C4-2B (cell line): ENCODE measurements around the gene CEP85L.

Experiments used
- H3K27ac ChIP-seq: fragments of 450-650 bp; 2 replicates; pipeline ENCODE4 v1.5.1; 2017
- ZFX ChIP-seq: fragments of 450-650 bp; IDR thresholded peaks from 2 replicates; pipeline ENCODE4 v1.6.1; 2017
- TF ChIP-seq, protein P1 (sequence below): fragments of 450-650 bp; conservative IDR thresholded peaks from 2 replicates; pipeline ENCODE4 v1.5.1; 2017; ENCODE audit warnings: mild to moderate bottlenecking

Gene CEP85L

DNA sequence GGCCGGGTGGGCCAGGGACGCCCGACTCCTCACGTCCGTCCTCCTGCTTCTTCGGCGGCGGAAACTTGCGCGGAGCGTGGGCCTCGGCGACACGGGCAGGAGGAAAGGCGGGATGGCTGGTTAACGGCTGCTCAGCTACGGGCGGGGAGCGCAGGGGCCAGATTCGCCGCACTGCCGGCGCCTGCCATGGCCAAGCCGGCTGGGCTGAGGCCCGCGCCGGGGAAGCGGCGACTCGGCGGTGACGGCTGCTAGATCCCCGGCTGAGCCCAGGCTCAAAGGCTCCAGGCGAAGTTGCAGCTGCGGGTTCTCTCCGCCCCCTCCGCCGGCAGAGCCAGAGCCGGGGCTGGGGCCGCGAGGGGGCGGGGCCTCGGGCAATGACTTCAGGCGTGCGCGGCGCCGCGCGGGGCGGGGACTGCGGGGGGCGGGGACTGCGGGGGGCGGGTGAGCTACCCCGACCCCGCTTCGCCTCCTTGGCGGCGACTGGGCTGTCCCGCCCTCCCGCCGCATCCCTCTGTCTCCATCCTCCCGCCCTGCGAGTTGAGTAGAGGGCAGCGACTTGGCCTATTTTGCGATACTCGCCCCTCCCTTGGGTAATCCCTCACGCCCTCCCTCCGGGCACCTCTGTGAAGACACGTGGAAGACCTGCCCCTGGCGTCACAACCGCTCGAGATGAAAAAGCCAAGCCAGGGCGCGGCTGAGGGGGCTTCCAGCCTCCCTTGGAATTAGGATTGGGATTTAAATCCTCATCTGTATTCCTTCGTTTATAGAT lies at the start of gene CEP85L:
CEP85L (minus strand) TSS at position 310 of the 769 bp plus-strand sequence. CDS start 322 bp downstream, outside the sequence.
- TF ChIP-seq ZFX = peak; percentile 67; the same call in 1 of the 2 replicates
- TF ChIP-seq, protein P1, sequence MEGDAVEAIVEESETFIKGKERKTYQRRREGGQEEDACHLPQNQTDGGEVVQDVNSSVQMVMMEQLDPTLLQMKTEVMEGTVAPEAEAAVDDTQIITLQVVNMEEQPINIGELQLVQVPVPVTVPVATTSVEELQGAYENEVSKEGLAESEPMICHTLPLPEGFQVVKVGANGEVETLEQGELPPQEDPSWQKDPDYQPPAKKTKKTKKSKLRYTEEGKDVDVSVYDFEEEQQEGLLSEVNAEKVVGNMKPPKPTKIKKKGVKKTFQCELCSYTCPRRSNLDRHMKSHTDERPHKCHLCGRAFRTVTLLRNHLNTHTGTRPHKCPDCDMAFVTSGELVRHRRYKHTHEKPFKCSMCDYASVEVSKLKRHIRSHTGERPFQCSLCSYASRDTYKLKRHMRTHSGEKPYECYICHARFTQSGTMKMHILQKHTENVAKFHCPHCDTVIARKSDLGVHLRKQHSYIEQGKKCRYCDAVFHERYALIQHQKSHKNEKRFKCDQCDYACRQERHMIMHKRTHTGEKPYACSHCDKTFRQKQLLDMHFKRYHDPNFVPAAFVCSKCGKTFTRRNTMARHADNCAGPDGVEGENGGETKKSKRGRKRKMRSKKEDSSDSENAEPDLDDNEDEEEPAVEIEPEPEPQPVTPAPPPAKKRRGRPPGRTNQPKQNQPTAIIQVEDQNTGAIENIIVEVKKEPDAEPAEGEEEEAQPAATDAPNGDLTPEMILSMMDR = 0 out of 2 replicates have a peak, but pooled peaks have one; percentile 3
- peak within 1 kb of the TSS; percentile 73 for H3K27ac ChIP-seq

- TF ChIP-seq, protein P1 = no peak
- TF ChIP-seq ZFX = no peak
- H3K27ac ChIP-seq = no peak overlapping the region
Observed at GRCh38 chr6:118700531-118700930, 49.1 kb upstream of the CEP85L start.

DNA sequence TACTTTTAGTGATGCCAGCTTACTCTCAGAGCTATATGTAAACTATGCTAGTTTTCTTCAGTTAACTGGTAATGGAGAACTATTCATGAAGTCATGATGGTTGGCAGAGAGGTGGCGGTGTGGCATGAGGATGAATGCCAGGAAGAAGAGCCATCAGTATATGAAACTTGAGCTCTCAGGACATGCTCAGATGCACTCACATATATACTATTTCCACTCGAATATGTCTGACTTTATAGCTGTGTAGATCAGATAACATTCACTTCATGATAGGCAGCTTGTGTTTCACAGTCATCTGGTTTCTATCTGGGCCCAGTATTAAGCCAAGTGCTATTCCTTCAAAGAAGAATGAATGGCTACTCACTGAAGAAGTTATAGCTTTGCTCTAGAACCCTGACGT lies 46.2 kb upstream of the CEP85L start:
- TF ChIP-seq, protein P1 = no peak
- no peak for TF ChIP-seq ZFX

DNA sequence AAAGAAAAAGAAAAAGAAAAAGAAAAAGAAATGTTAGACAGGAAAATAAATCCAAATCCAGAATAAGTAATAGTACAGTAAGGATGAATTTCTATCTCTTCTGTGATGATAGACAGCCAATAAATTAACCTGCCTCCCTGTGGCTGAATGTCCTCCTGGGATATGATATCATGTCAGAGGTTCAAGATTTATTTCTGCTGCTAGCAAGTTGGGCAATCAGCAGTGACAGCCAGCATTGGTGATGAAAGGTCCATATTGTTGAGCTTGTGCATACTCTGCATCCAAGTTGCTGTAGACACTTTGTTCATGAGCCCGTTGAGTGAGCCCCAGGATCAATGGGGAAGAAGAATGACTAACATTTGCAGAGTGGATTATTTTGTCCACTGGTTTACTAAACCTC lies 44.9 kb upstream of the CEP85L start:
- no peak overlapping the region for H3K27ac ChIP-seq
- no peak for TF ChIP-seq ZFX
- TF ChIP-seq, protein P1 = no peak

More for the DNA sequence above, 46.2 kb upstream of the CEP85L start:
- no peak overlapping the region for H3K27ac ChIP-seq

DNA sequence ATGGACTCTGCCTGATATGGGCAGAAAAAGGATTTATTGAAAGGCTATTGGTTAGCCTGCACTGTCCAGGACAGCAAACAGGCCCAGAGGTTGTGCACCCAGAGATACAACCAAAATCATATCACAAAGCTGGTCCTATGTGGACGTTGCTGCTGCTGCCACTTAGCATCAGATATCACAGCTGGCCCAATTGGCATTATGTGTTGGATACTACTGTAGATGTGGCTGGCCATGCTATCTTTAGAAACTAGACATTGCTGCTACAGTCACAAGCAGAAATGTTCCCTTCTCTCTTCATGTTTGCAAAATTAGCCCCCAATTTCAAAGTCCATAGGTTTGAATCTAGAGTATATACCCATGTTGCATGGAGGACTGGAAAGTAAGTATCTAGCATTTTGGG lies 42.2 kb upstream of the CEP85L start:
- TF ChIP-seq ZFX = no peak
- TF ChIP-seq, protein P1 = no peak
- no peak overlapping the region for H3K27ac ChIP-seq

- H3K27ac ChIP-seq = no peak overlapping the region
- no peak for TF ChIP-seq ZFX
- TF ChIP-seq, protein P1 = no peak
Observed at GRCh38 chr6:118685823-118686449, 34.5 kb upstream of the CEP85L start.
